HepG2 (cell line): ENCODE data around the gene SMG5. TPM values are rescaled to one million over a fixed set of nuclear protein-coding genes. Genes with fewer than 3 reads are reported as not detected.

Experiments used
- DRAP1 ChIP-seq: IDR thresholded peaks from 2 replicates; pipeline ENCODE4 v1.6.1; 2016; ENCODE audit warnings: missing genetic modification reagents, missing compliant biosample characterization
- HNF1A ChIP-seq, 2 experiments: sonication (generic) in 1 of 2; formaldehyde crosslinking in 1 of 2; IDR thresholded peaks; 2 replicates each; pipeline versions ENCODE4 v1.4.0 to v1.6.1; 2016 to 2020; ENCODE audit warnings: borderline replicate concordance in 1 of 2, low read depth in 1 of 2, mild to moderate bottlenecking in 1 of 2, missing genetic modification reagents in 1 of 2
- HOXD1 ChIP-seq: sonication (generic); formaldehyde crosslinking; IDR thresholded peaks from 2 replicates; pipeline ENCODE4 v1.5.0; 2020; ENCODE audit warnings: missing genetic modification reagents
- MAFK ChIP-seq, 2 experiments: IDR thresholded peaks in 1 of 2; conservative IDR thresholded peaks in 1 of 2; 2 replicates each; pipeline ENCODE4 v1.6.1; 2011; ENCODE audit warnings: improper control_type of control experiment in 2 of 2, low read length in 2 of 2
- PLRG1 ChIP-seq: fragments of 450-650 bp; conservative IDR thresholded peaks from 2 replicates; pipeline ENCODE4 v1.6.1; 2016
- REXO4 ChIP-seq: sonication (generic); formaldehyde crosslinking; IDR thresholded peaks from 2 replicates; pipeline ENCODE4 v1.8.0; 2022; ENCODE audit warnings: missing genetic modification reagents, mild to moderate bottlenecking, borderline replicate concordance
- SAP130 ChIP-seq: IDR thresholded peaks from 2 replicates; pipeline ENCODE4 v1.6.1; 2016; ENCODE audit warnings: low read depth
- ZNF550 ChIP-seq: sonication (generic); formaldehyde crosslinking; IDR thresholded peaks from 2 replicates; pipeline ENCODE4 v1.4.0; 2020; ENCODE audit warnings: mild to moderate bottlenecking, missing genetic modification reagents, borderline replicate concordance
- ZNF800 ChIP-seq: sonication (generic); formaldehyde crosslinking; IDR thresholded peaks from 2 replicates; pipeline ENCODE4 v1.4.0; 2020; ENCODE audit warnings: missing genetic modification reagents
- ZSCAN21 ChIP-seq: sonication (generic); formaldehyde crosslinking; IDR thresholded peaks from 2 replicates; pipeline ENCODE4 v1.8.0; 2022; ENCODE audit warnings: mild to moderate bottlenecking, missing genetic modification reagents, moderate library complexity, borderline replicate concordance
- polyA plus RNA-seq, 8 experiments: library from polyadenylated mRNA; depleted of rRNA in 3 of 8; stranded (reverse) in 7 of 8; unstranded in 1 of 8; fragments of >200 nt; fragmentation: Illumina TruSeq in 4 of 8; extraction: Trizol in 4 of 8; gene quantifications; 2 replicates each; pipeline versions ENCODE4 v1.2.1 to v1.2.3, GENCODE V29; 2011 to 2016; ENCODE audit warnings: low read depth in 4 of 8, missing spikeins in 1 of 8, mixed read lengths in 1 of 8; ENCODE audit not compliant: insufficient read depth in 1 of 8
- total RNA-seq, 5 experiments: library from RNA; depleted of rRNA; stranded (reverse); fragments of >200 nt; fragmentation: Illumina TruSeq; extraction: Trizol; gene quantifications; 2 replicates each; pipeline ENCODE4 v1.2.3, GENCODE V29; 2016; ENCODE audit warnings: low read depth in 1 of 5
- TF ChIP-seq, protein P1 (sequence below): sonication (generic); formaldehyde crosslinking; IDR thresholded peaks from 2 replicates; pipeline ENCODE4 v1.4.0; 2020; ENCODE audit warnings: missing genetic modification reagents, borderline replicate concordance

Gene SMG5
- total and polyA plus RNA-seq, 2 of the 13 experiments (the other 11 are each of a cell fraction or from before 2014, with no cell fraction given) = 50.5 to 84.0 TPM

DNA sequence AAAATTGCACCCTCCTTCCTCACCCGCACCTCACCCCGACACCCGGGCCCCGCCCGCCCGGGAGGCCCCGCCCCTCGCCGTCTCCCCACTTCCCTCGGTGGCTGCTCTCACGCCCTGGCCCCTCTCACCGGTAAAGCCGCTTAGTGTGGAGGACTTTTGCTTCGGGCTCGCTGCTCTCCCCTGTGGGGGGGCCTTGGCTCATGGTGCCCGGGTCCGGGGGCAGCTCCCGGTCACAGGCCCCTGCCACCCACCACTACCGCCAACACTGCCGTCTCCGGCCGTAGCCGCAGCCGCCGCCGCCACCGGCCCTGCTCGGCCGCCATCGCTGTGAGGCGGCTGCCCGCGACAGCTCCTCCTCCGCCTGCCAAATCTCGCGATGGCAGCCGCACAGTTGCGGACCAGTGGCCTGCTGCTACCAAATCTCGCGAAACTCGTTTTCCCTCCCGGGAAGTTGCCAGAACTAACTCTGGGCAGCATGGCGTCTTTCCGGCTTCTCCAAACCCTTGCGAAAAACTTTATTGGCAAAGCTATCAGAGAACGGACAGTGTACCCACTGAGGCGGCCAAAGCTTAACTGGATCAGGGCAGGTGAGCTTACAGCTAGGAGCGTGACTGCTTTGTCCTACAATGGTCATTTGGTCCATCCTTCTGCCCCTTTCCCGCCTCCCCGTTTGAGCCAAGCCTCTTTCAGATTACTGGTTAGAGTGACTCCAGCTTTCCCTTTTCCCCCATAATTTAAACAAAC is at the start of gene SMG5 (continued):
- TF ChIP-seq, protein P1, sequence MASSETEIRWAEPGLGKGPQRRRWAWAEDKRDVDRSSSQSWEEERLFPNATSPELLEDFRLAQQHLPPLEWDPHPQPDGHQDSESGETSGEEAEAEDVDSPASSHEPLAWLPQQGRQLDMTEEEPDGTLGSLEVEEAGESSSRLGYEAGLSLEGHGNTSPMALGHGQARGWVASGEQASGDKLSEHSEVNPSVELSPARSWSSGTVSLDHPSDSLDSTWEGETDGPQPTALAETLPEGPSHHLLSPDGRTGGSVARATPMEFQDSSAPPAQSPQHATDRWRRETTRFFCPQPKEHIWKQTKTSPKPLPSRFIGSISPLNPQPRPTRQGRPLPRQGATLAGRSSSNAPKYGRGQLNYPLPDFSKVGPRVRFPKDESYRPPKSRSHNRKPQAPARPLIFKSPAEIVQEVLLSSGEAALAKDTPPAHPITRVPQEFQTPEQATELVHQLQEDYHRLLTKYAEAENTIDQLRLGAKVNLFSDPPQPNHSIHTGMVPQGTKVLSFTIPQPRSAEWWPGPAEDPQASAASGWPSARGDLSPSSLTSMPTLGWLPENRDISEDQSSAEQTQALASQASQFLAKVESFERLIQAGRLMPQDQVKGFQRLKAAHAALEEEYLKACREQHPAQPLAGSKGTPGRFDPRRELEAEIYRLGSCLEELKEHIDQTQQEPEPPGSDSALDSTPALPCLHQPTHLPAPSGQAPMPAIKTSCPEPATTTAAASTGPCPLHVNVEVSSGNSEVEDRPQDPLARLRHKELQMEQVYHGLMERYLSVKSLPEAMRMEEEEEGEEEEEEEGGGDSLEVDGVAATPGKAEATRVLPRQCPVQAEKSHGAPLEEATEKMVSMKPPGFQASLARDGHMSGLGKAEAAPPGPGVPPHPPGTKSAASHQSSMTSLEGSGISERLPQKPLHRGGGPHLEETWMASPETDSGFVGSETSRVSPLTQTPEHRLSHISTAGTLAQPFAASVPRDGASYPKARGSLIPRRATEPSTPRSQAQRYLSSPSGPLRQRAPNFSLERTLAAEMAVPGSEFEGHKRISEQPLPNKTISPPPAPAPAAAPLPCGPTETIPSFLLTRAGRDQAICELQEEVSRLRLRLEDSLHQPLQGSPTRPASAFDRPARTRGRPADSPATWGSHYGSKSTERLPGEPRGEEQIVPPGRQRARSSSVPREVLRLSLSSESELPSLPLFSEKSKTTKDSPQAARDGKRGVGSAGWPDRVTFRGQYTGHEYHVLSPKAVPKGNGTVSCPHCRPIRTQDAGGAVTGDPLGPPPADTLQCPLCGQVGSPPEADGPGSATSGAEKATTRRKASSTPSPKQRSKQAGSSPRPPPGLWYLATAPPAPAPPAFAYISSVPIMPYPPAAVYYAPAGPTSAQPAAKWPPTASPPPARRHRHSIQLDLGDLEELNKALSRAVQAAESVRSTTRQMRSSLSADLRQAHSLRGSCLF (CRISPR knock-in tag) = 0 out of 2 replicates have a peak, but pooled peaks have one; percentile 11
- TF ChIP-seq ZNF550 (CRISPR knock-in tag) (no peak), ZNF800 (CRISPR knock-in tag) (peak; percentile 50; the same call in 1 of the 2 replicates), REXO4 (CRISPR knock-in tag) (no peak), SAP130 (CRISPR knock-in tag) (peak; percentile 97), ZSCAN21 (CRISPR knock-in tag) (peak; percentile 83), MAFK (conservative IDR thresholded peaks at IDR 0.05 in 1 of 2, IDR thresholded peaks at IDR 0.05 in 1 of 2; ENCODE audit: low read length in 2 of 2) (no peak), HOXD1 (CRISPR knock-in tag) (no peak), DRAP1 (CRISPR knock-in tag) (peak; percentile 84), HNF1A (IDR thresholded peaks at IDR 0.05; ENCODE audit: low read depth) (no peak), HNF1A (CRISPR knock-in tag; IDR thresholded peaks at IDR 0.05; ENCODE audit: borderline replicate concordance) (peak; percentile 76; the same call in 1 of the 2 replicates), PLRG1 (no peak)
